ENCODE data around the gene OCA2. TPM values are rescaled to one million over a fixed set of nuclear protein-coding genes. Genes with fewer than 3 reads are reported as not detected.
"Not testable (repeated sequence)": the region's sequence is repeated elsewhere in the genome, so short reads cannot be mapped to it uniquely, and the experiment has no call there.

Gene OCA2
- total and polyA plus RNA-seq, 11 donors: 0.04 to 0.10 (median 0.07) TPM; not detected in 8

DNA sequence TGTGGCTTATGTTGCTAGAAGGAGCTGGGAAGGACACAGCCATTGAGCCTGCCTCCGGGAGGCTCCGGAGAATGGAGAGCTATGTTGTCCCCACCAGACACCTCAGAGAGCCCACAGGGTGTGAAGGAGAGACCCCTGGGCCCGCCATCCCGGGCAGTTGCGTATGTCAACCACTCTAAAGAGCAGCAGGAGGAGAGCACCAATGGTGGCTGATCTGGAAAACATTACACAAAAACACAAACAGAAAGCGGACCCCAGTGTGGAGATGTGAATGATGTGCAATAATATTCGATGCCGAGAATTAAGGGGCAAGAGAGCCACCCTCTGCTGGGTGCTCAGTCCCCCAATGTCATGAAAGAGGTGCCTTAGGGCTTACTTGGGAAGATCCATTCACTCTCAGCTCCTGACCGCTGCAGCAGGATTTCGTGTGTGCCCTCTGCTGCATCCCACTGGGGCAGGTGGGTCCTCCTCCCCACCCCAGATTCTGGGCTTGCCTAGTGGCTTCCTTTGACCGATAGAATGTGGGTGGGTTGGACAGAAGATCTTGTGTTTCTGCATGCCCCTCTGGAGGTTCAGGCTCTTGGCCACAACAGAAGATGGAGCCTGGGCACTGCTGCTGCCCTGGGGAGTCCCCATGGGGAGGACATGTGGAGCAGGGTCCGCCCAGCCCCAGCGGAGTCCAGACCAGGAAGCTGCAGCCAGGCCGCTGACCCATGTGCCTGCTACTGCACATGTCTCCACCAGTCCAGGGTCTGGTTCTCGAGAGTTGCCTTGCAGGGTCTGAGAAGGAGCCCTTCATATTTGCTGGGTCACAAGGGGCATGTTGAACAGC is 245.3 kb downstream of the OCA2 start:
- H3K4me1 ChIP-seq: no peaks in the 10 kb centered on the region
- intact Hi-C loops (cut with DNase I): no loop called here
- no peak for ATAC-seq

DNA sequence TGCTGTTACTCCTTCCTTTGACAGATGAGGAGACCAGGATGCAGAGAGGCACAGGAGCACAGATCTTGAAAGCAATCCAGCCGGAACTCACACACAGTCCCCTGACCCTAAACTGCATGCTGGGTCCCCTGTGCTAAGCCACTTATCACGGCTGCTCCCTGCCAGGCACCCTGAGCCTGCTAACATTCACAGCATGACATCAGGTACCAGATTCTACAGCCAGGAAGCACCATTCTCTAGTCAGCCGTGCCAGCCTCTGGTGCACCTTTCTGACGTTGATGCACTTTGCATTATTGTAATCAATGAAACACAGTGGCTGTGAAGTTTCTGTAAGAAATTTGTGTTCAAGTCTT is 247.3 kb downstream of the OCA2 start:
- Histone ChIP-seq H3K36me3 (no peaks in the 10 kb centered on the region), H3K4me1 (no peaks in the 10 kb centered on the region), H3K9me3 (peaks cover 0 to 14% (median 0%) of the 10 kb centered on the region in 12 donors), H3K27ac (no peak overlapping the region), H3K4me3 (no peak overlapping the region), H3K27me3 (no peaks in the 10 kb centered on the region)
- 62 to 78% (median 68%) methylated on average over 3 to 4 of the region's 4 CpGs for WGBS, 4 donors
- intact Hi-C loops (cut with DNase I): no loop called here
- TF ChIP-seq, protein P1, sequence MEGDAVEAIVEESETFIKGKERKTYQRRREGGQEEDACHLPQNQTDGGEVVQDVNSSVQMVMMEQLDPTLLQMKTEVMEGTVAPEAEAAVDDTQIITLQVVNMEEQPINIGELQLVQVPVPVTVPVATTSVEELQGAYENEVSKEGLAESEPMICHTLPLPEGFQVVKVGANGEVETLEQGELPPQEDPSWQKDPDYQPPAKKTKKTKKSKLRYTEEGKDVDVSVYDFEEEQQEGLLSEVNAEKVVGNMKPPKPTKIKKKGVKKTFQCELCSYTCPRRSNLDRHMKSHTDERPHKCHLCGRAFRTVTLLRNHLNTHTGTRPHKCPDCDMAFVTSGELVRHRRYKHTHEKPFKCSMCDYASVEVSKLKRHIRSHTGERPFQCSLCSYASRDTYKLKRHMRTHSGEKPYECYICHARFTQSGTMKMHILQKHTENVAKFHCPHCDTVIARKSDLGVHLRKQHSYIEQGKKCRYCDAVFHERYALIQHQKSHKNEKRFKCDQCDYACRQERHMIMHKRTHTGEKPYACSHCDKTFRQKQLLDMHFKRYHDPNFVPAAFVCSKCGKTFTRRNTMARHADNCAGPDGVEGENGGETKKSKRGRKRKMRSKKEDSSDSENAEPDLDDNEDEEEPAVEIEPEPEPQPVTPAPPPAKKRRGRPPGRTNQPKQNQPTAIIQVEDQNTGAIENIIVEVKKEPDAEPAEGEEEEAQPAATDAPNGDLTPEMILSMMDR (IDR thresholded peaks at IDR 0.05): no peak
- no peak for TF ChIP-seq POLR2A (IDR thresholded peaks at IDR 0.05)
- ATAC-seq: no peak
- no peak for DNase-seq

More for the DNA sequence above, 245.3 kb downstream of the OCA2 start:
- H3K27me3 ChIP-seq: no peaks in the 10 kb centered on the region
- peaks cover 0 to 21% (median 3%) of the 10 kb centered on the region in 12 donors for H3K9me3 ChIP-seq
- H3K4me3 ChIP-seq: no peak overlapping the region
- H3K27ac ChIP-seq: no peak overlapping the region
- no peak for DNase-seq
- H3K36me3 ChIP-seq: no peaks in the 10 kb centered on the region
- 91 to 93% (median 92%) methylated on average over 13 to 15 of the region's 15 CpGs for WGBS, 4 donors
- TF ChIP-seq POLR2A (IDR thresholded peaks at IDR 0.05): no peak
- TF ChIP-seq, protein P1 (IDR thresholded peaks at IDR 0.05): no peak

DNA sequence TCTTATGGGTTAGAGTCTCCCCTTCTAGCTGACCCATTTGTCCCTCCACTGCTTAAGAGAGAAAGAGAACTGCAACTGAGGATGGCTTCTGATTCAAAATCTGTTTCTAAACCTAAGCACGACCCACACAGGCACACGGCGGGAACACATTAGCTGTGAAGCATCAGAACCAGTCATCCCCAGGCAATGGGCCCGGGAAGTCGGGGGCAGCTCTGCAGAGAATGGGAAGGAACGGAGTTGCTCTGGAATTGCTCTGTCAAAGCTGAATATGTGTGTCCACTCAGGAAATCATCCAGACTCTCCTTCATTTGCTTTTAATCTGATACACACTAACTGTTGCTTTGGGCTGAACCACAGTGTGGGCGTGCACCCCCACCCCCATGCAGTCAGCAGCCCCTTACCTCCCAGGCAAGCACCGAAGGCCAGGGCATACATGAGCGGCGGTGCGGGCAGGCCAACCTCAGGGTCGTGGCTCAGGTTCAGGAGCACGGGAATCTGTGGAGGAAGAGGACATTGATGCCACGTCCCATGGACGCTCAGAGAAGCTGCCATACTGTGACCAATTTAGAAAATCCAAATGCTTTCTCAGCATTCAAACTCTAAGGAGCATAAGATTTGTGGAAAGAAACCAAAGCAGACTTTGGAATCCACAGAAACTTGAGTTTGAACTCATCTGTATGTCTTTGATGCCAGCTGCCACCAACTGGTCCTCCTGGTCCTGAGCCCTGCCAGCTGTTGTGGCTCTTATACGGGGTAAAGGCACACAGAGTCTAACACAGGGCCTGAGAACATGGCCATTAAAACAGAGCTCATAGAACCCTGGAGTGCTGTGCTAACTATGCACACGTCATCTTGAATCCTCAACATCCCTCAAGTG is 247.9 kb downstream of the OCA2 start:
- TF ChIP-seq, protein P1 (IDR thresholded peaks at IDR 0.05): no peak
- Histone ChIP-seq H3K9me3 (peaks cover 0 to 14% (median 0%) of the 10 kb centered on the region in 12 donors), H3K27me3 (no peaks in the 10 kb centered on the region), H3K27ac (no peak overlapping the region), H3K4me3 (no peak overlapping the region), H3K36me3 (no peaks in the 10 kb centered on the region), H3K4me1 (no peaks in the 10 kb centered on the region)
- ATAC-seq (no peak), DNase-seq (no peak)
- intact Hi-C loops (cut with DNase I): no loop called here
- WGBS, 4 donors: 81 to 88% (median 86%) methylated on average over 17 of the region's 17 CpGs

DNA sequence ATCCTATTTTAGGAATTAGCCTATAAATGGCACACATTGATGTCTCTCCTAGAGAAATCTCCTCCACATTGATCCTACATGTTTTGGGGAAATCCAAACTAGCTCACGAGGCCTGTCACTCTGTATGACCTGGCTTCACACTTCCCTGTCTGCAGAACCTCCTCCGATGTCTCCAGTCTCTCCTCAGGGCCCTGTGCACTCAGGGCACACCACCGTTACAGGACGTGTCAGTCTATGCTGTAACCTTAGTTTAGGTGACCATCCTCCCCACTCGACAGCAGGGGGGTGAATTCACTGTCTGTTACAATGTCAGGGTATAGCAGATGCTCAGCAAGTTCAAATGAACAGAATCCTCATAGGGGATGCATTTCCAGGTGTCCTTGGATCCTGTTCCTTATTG is 249.1 kb downstream of the OCA2 start:
- H3K36me3 ChIP-seq: no peaks in the 10 kb centered on the region
- no peak for ATAC-seq
- no peaks in the 10 kb centered on the region for H3K4me1 ChIP-seq
- WGBS, 4 donors: 76 to 84% (median 77%) methylated on average over 5 of the region's 5 CpGs
- intact Hi-C loops (cut with DNase I): no loop called here
- H3K27ac ChIP-seq: no peak overlapping the region
- peaks cover 0 to 14% (median 0%) of the 10 kb centered on the region in 12 donors for H3K9me3 ChIP-seq
- DNase-seq: no peak
- H3K27me3 ChIP-seq: no peaks in the 10 kb centered on the region
- no peak overlapping the region for H3K4me3 ChIP-seq
- TF ChIP-seq POLR2A (IDR thresholded peaks at IDR 0.05): no peak

DNA sequence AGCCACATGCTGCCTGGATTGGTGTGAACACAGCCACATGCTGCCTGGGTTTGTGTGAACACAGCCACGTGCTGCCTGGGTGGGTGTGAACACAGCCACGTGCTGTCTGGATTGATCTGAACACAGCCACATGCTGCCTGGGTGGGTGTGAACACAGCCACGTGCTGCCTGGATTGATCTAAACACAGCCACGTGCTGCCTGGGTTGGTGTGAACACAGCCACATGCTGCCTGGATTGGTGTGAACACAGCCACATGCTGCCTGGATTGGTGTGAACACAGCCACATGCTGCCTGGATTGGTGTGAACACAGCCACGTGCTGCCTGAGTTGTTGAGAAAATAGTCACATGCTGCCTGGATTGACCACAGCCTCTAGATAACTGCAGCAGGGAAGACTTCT is 250.2 kb downstream of the OCA2 start:
- intact Hi-C loops (cut with DNase I); H3K27ac ChIP-seq; H3K4me1 ChIP-seq; ATAC-seq; H3K27me3 ChIP-seq; DNase-seq; H3K4me3 ChIP-seq; H3K36me3 ChIP-seq: not testable (repeated sequence)
- 70 to 79% (median 73%) methylated on average over 5 of the region's 5 CpGs for WGBS, 4 donors
- peaks cover 0 to 14% (median 0%) of the 10 kb centered on the region in 12 donors for H3K9me3 ChIP-seq

All from heart left ventricle (tissue), 16 donors.